Hepatocyte (in vitro differentiated cells): Measurements from ENCODE around the gene KSR2. TPM values are rescaled to one million over a fixed set of nuclear protein-coding genes. Genes with fewer than 3 reads are reported as not detected.

Experiments
- DNase-seq: peaks from one replicate; pipeline ENCODE4 v3.0.0-alpha.2; 2016; ENCODE audit warnings: low spot score
- H2AFZ ChIP-seq: fragments of 200-600 bp; sonication (generic); 2 replicates; pipeline ENCODE4 v1.6.0; 2016; ENCODE audit warnings: antibody characterized with exemption, mild to moderate bottlenecking
- H3K27ac ChIP-seq: fragments of 200-600 bp; sonication (generic); 2 replicates; pipeline ENCODE4 v1.5.1; 2016; ENCODE audit warnings: mild to moderate bottlenecking
- H3K27me3 ChIP-seq: fragments of 200-600 bp; sonication (generic); 2 replicates; pipeline ENCODE4 v1.6.1; 2016
- H3K36me3 ChIP-seq: fragments of 200-600 bp; sonication (generic); replicated peaks from 2 replicates; pipeline ENCODE4 v1.5.1; 2016; ENCODE audit warnings: low read depth; ENCODE audit not compliant: insufficient read depth
- H3K4me1 ChIP-seq: fragments of 200-600 bp; sonication (generic); 2 replicates; pipeline ENCODE4 v1.5.1; 2016; ENCODE audit warnings: mild to moderate bottlenecking, moderate library complexity; ENCODE audit not compliant: insufficient read depth
- H3K4me2 ChIP-seq: fragments of 200-600 bp; sonication (generic); 2 replicates; pipeline ENCODE4 v1.6.0; 2016
- H3K4me3 ChIP-seq: fragments of 200-600 bp; sonication (generic); 2 replicates; pipeline ENCODE4 v1.5.1; 2016; ENCODE audit warnings: mild to moderate bottlenecking
- H3K79me2 ChIP-seq: fragments of 200-600 bp; sonication (generic); 2 replicates; pipeline ENCODE4 v1.6.0; 2017; ENCODE audit warnings: mild to moderate bottlenecking
- H3K9me2 ChIP-seq: fragments of 200-600 bp; sonication (generic); replicated peaks from 2 replicates; pipeline ENCODE4 v1.6.0; 2017; ENCODE audit warnings: mild to moderate bottlenecking; ENCODE audit not compliant: insufficient read depth
- H3K9me3 ChIP-seq: fragments of 200-600 bp; sonication (generic); 2 replicates; pipeline ENCODE4 v1.5.1; 2016; ENCODE audit warnings: low read depth, mild to moderate bottlenecking
- H4K20me1 ChIP-seq: fragments of 200-600 bp; sonication (generic); 2 replicates; pipeline ENCODE4 v1.6.0; 2016; ENCODE audit warnings: mild to moderate bottlenecking; ENCODE audit not compliant: insufficient read depth, poor library complexity, severe bottlenecking
- CTCF ChIP-seq: fragments of 200-600 bp; sonication (generic); IDR thresholded peaks from 2 replicates; pipeline ENCODE4 v1.5.1; 2016; ENCODE audit warnings: antibody characterized with exemption, mild to moderate bottlenecking; ENCODE audit not compliant: poor library complexity
- EZH2 ChIP-seq: fragments of 200-600 bp; sonication (generic); IDR thresholded peaks from 2 replicates; pipeline ENCODE4 v1.6.1; 2016; ENCODE audit warnings: antibody characterized with exemption, mild to moderate bottlenecking, borderline replicate concordance
- EZH2phosphoT487 ChIP-seq: fragments of 200-600 bp; sonication (generic); IDR thresholded peaks from one replicate; pipeline ENCODE4 v1.6.1; 2018; ENCODE audit warnings: antibody characterized with exemption, mild to moderate bottlenecking, low read depth, moderate library complexity; ENCODE audit not compliant: unreplicated experiment, severe bottlenecking
- whole genome bisulfite sequencing: methylation state at CpG from one replicate; pipeline ENCODE4 v1.1.6; 2016; ENCODE audit warnings: low lambda C conversion rate; ENCODE audit errors: missing lambda C conversion rate; 5-methylcytosine and 5-hydroxymethylcytosine counted together
- polyA plus RNA-seq: library from polyadenylated mRNA; unstranded; fragments of >200 nt; fragmentation: Nextera tagmentation; extraction: Ambion mirVana; gene quantifications from 2 replicates; pipeline ENCODE4 v1.2.1, GENCODE V29; 2016
- total RNA-seq: library from RNA; depleted of rRNA; stranded (reverse); fragments of >200 nt; gene quantifications from 2 replicates; pipeline ENCODE4 v1.2.3, GENCODE V29; 2014

Gene KSR2
- total and polyA plus RNA-seq, 2 experiments from 2014 or later: 0.37 to 0.46 TPM

- Histone ChIP-seq H3K9me2 (no peaks in the 10 kb centered on the region), H3K9me3 (no peaks in the 10 kb centered on the region), H3K36me3 (no peaks in the 10 kb centered on the region), H3K4me2 (no peak overlapping the region), H4K20me1 (no peaks in the 10 kb centered on the region), H2AFZ (no peak overlapping the region), H3K27ac (no peak overlapping the region), H3K4me3 (no peak overlapping the region), H3K4me1 (no peaks in the 10 kb centered on the region), H3K27me3 (no peaks in the 10 kb centered on the region), H3K79me2 (no peaks in the 10 kb centered on the region)
- DNase-seq: no peak
- no peak for TF ChIP-seq CTCF
- 90% methylated on average over 11 of the region's 11 CpGs for WGBS
Measured at GRCh38 chr12:117437516-117438255, 531.1 kb downstream of the KSR2 start.

- Histone ChIP-seq H3K27ac (no peak overlapping the region), H3K79me2 (no peaks in the 10 kb centered on the region), H2AFZ (no peak overlapping the region), H3K9me2 (no peaks in the 10 kb centered on the region), H3K27me3 (no peaks in the 10 kb centered on the region), H3K4me2 (no peak overlapping the region), H3K4me1 (no peaks in the 10 kb centered on the region), H4K20me1 (no peaks in the 10 kb centered on the region), H3K36me3 (no peaks in the 10 kb centered on the region), H3K4me3 (no peak overlapping the region), H3K9me3 (no peaks in the 10 kb centered on the region)
- TF ChIP-seq EZH2 (no peak), EZH2phosphoT487 (no peak), CTCF (no peak)
- no peak for DNase-seq
- 92% methylated on average over 3 of the region's 3 CpGs for WGBS
Measured at GRCh38 chr12:117433878-117434277, 534.9 kb downstream of the KSR2 start.

GRCh38 chr12:117430246-117430645, 538.5 kb downstream of the KSR2 start:
- H4K20me1 ChIP-seq: no peaks in the 10 kb centered on the region
- no peak for DNase-seq
- H3K79me2 ChIP-seq: no peaks in the 10 kb centered on the region
- H2AFZ ChIP-seq: no peak overlapping the region
- H3K4me1 ChIP-seq: no peaks in the 10 kb centered on the region
- no peak for TF ChIP-seq EZH2
- no peak for TF ChIP-seq CTCF
- no peak for TF ChIP-seq EZH2phosphoT487
- no peaks in the 10 kb centered on the region for H3K27me3 ChIP-seq
- H3K9me2 ChIP-seq: no peaks in the 10 kb centered on the region
- WGBS: 83% methylated on average over 6 of the region's 6 CpGs
- no peaks in the 10 kb centered on the region for H3K9me3 ChIP-seq
- no peak overlapping the region for H3K4me2 ChIP-seq
- no peaks in the 10 kb centered on the region for H3K36me3 ChIP-seq
- no peak overlapping the region for H3K4me3 ChIP-seq
- no peak overlapping the region for H3K27ac ChIP-seq

- Histone ChIP-seq H3K36me3 (no peaks in the 10 kb centered on the region), H3K9me3 (no peaks in the 10 kb centered on the region)
- WGBS: 72% methylated on average over 3 of the region's 3 CpGs
Measured at GRCh38 chr12:117427211-117427610, 541.6 kb downstream of the KSR2 start.

More at GRCh38 chr12:117427211-117427610, 541.6 kb downstream of the KSR2 start:
- H3K9me2 ChIP-seq: no peaks in the 10 kb centered on the region
- H3K4me2 ChIP-seq: no peak overlapping the region
- DNase-seq: no peak
- no peaks in the 10 kb centered on the region for H3K4me1 ChIP-seq
- H2AFZ ChIP-seq: no peak overlapping the region
- no peak overlapping the region for H3K4me3 ChIP-seq
- no peak overlapping the region for H3K27ac ChIP-seq
- no peaks in the 10 kb centered on the region for H4K20me1 ChIP-seq
- no peaks in the 10 kb centered on the region for H3K79me2 ChIP-seq
- H3K27me3 ChIP-seq: peaks cover 4% of the 10 kb centered on the region
- TF ChIP-seq CTCF: no peak
- no peak for TF ChIP-seq EZH2
- TF ChIP-seq EZH2phosphoT487: no peak
